Measurements from ENCODE around the gene SYT14.

DNA sequence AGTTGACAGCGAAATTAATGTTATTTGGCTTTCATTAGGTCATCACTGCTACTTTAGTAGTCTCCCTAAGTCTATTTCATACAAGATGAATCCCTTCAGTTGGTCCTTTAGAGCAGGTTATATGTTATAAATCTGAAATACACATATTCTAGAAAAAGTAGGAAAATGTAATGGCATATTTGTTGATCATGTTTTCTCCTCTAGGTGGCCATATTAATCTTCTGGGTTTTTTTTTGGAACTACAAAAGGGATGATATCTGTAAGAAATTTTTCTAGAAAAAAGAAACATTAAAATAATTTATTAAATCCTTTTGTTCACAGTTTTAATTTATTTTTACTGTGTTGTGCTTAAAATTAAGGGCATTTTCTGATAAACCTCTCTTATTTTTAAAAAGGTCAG lies 87.9 kb downstream of the SYT14 start:
- TF ChIP-seq YY1 (IDR thresholded peaks at IDR 0.05; ENCODE audit: insufficient read depth, insufficient read length) (no peak), ZNF274 (IDR thresholded peaks at IDR 0.05; ENCODE audit: low read depth, low read length) (no peak), SUZ12 (IDR thresholded peaks at IDR 0.05; ENCODE audit: extremely low read depth, insufficient read depth, insufficient read length) (no peak)

Measured in NT2/D1 (cell line).